ENCODE data around the gene NTNG1. TPM values are rescaled to one million over a fixed set of nuclear protein-coding genes. Genes with fewer than 3 reads are reported as not detected.

The NTNG1 gene
- total and polyA plus RNA-seq, 10 of the 15 experiments (the other 5 are each of a cell fraction or from before 2014, with no cell fraction given) = 0.18 to 2.3 (median 1.1) TPM; not detected in 1

DNA sequence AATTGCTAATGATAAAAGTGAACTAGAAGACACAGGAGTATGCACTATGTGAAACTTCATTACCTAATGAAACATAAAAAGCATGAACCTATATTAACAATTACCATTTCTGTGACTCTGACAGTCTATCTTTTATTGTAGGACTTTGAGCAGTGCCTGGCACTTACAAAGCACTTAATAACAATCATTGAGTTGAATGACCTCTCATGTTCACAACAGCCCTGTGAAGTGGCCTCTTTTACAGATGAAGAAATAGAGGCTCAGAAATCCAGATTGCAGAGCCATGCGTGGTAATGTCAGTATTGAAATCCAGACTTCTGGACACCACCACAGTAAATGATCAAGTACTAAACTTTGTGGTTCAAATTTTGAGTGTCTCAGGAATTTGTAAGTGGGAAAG lies 326.4 kb downstream of the NTNG1 start:
- Histone ChIP-seq H3K4me1 (ENCODE audit: control insufficient read depth, insufficient read depth, low read length) (no peaks in the 10 kb centered on the region), H3K36me3 (ENCODE audit: control insufficient read depth in 2 of 2, insufficient read depth in 2 of 2, low read length in 1 of 2) (no peaks in the 10 kb centered on the region), H3K27me3 (replicated peaks in 1 of 2; ENCODE audit: control insufficient read depth in 2 of 2, insufficient read depth in 2 of 2, low read length in 1 of 2) (no peaks in the 10 kb centered on the region), H3K4me2 (ENCODE audit: control insufficient read depth, insufficient read depth) (no peak overlapping the region), H4K20me1 (ENCODE audit: control insufficient read depth, insufficient read depth) (no peaks in the 10 kb centered on the region), H3K79me2 (ENCODE audit: control insufficient read depth, insufficient read depth, low read length) (no peaks in the 10 kb centered on the region), H3K27ac (ENCODE audit: control insufficient read depth, insufficient read depth) (no peak overlapping the region), H3K4me3 (no peak overlapping the region), H2AFZ (ENCODE audit: control insufficient read depth, low read depth, low read length) (no peak overlapping the region), H3K9ac (ENCODE audit: control insufficient read depth, insufficient read depth, low read length) (no peak overlapping the region), H3K9me3 (replicated peaks; ENCODE audit: control insufficient read depth, insufficient read depth, low read length) (no peaks in the 10 kb centered on the region)
- RAD21 ChIA-PET (ENCODE audit: unreplicated experiment) = interaction anchor here (1.3 to 2.8 kb wide), 5 partner anchors 8 to 58 kb away, joined by 3 to 15 read pairs (median 3); no protein-coding TSS in a partner anchor
- CTCF ChIA-PET = interaction anchor here (0.9 to 6.7 kb wide), 5 partner anchors 10 to 62 kb away, joined by 3 to 37 read pairs (median 9); no protein-coding TSS in a partner anchor
- no TSS peak for BruUV-seq (replicated peaks)
- POLR2A ChIA-PET = interaction anchor here (1.4 kb wide), 1 partner anchor 32 kb away, joined by 3 read pairs; no protein-coding TSS in a partner anchor
- SMC1A ChIA-PET (ENCODE audit: uncharacterized antibody, unreplicated experiment) = interaction anchor here (0.8 to 8.2 kb wide), 13 partner anchors 8 to 138 kb away, joined by 3 to 65 read pairs (median 5); no protein-coding TSS in a partner anchor
- no peak for ATAC-seq
- no peak for DNase-seq (ENCODE audit: low read depth, low spot score)
- WGBS (ENCODE audit: insufficient coverage, insufficient replicate concordance, low lambda C conversion rate, missing lambda C conversion rate) = 88% methylated on average over 1 of the region's 1 CpG
- no peak for TF ChIP-seq POLR2A (IDR thresholded peaks at IDR 0.05; ENCODE audit: low read depth, low read length)
- no peak for TF ChIP-seq NFXL1 (IDR thresholded peaks at IDR 0.05; ENCODE audit: borderline replicate concordance)
- no peak for TF ChIP-seq FOXM1 (IDR thresholded peaks at IDR 0.05; ENCODE audit: low read depth, low read length)
- TF ChIP-seq ATF7 (IDR thresholded peaks at IDR 0.05; ENCODE audit: low read depth) = no peak
- no peak for TF ChIP-seq TAF1 (IDR thresholded peaks at IDR 0.05; ENCODE audit: borderline replicate concordance, low read depth, low read length)
- TF ChIP-seq RAD21 (IDR thresholded peaks at IDR 0.05; ENCODE audit: insufficient read depth, low read depth, low read length) = no peak
- TF ChIP-seq, protein P1, sequence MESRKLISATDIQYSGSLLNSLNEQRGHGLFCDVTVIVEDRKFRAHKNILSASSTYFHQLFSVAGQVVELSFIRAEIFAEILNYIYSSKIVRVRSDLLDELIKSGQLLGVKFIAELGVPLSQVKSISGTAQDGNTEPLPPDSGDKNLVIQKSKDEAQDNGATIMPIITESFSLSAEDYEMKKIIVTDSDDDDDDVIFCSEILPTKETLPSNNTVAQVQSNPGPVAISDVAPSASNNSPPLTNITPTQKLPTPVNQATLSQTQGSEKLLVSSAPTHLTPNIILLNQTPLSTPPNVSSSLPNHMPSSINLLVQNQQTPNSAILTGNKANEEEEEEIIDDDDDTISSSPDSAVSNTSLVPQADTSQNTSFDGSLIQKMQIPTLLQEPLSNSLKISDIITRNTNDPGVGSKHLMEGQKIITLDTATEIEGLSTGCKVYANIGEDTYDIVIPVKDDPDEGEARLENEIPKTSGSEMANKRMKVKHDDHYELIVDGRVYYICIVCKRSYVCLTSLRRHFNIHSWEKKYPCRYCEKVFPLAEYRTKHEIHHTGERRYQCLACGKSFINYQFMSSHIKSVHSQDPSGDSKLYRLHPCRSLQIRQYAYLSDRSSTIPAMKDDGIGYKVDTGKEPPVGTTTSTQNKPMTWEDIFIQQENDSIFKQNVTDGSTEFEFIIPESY (IDR thresholded peaks at IDR 0.05) = no peak
- TF ChIP-seq, protein P2, sequence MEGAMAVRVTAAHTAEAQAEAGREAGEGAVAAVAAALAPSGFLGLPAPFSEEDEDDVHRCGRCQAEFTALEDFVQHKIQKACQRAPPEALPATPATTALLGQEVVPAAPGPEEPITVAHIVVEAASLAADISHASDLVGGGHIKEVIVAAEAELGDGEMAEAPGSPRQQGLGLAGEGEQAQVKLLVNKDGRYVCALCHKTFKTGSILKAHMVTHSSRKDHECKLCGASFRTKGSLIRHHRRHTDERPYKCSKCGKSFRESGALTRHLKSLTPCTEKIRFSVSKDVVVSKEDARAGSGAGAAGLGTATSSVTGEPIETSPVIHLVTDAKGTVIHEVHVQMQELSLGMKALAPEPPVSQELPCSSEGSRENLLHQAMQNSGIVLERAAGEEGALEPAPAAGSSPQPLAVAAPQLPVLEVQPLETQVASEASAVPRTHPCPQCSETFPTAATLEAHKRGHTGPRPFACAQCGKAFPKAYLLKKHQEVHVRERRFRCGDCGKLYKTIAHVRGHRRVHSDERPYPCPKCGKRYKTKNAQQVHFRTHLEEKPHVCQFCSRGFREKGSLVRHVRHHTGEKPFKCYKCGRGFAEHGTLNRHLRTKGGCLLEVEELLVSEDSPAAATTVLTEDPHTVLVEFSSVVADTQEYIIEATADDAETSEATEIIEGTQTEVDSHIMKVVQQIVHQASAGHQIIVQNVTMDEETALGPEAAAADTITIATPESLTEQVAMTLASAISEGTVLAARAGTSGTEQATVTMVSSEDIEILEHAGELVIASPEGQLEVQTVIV (IDR thresholded peaks at IDR 0.05; ENCODE audit: borderline replicate concordance, partially characterized antibody) = no peak
- TF ChIP-seq HDGF (IDR thresholded peaks at IDR 0.05) = no peak
- no peak for TF ChIP-seq IKZF2 (IDR thresholded peaks at IDR 0.05)
- no peak for TF ChIP-seq POU2F2 (IDR thresholded peaks at IDR 0.05; ENCODE audit: borderline replicate concordance, low read depth, low read length)
- TF ChIP-seq RAD51 (IDR thresholded peaks at IDR 0.05) = no peak
- TF ChIP-seq PML (IDR thresholded peaks at IDR 0.05; ENCODE audit: low read length) = no peak
- no peak for TF ChIP-seq ZZZ3 (IDR thresholded peaks at IDR 0.05; ENCODE audit: control insufficient read depth, insufficient read length, low read depth)
- in situ Hi-C loops (cut with MboI) = loop anchor here (25.0 kb wide), 1 partner anchor 1070 kb away; no protein-coding TSS in a partner anchor
- intact Hi-C loops (cut with micrococcal nuclease; ENCODE audit: unreplicated experiment) = no loop called here
- no peak for FAIRE-seq
